Neutrophil (primary cell): ENCODE measurements around the gene CDK5RAP2.

Source experiments
- H3K27ac ChIP-seq: fragments of 200-600 bp; sonication (generic); 2 replicates; pipeline ENCODE4 v1.5.1; 2016; ENCODE audit warnings: mild to moderate bottlenecking, moderate library complexity
- H3K27me3 ChIP-seq: fragments of 200-600 bp; sonication (generic); 2 replicates; pipeline ENCODE4 v1.6.0; 2016; ENCODE audit warnings: mild to moderate bottlenecking
- H3K36me3 ChIP-seq: fragments of 200-600 bp; sonication (generic); 2 replicates; pipeline ENCODE4 v1.5.1; 2017
- H3K4me1 ChIP-seq, 2 experiments: fragments of 200-600 bp in 1 of 2; sonication (generic) in 1 of 2; 1 replicate in 1 of 2; 2 replicates in 1 of 2; pipeline versions ENCODE4 v1.5.1 to v1.6.1; 2013 to 2016; ENCODE audit warnings: low read depth in 1 of 2, low read length in 1 of 2, mild to moderate bottlenecking in 1 of 2, moderate library complexity in 1 of 2; ENCODE audit not compliant: control insufficient read depth in 1 of 2, insufficient read depth in 1 of 2
- H3K4me3 ChIP-seq, 2 experiments: fragments of 200-600 bp in 1 of 2; sonication (generic) in 1 of 2; 1 replicate in 1 of 2; 2 replicates in 1 of 2; pipeline ENCODE4 v1.5.1; 2013 to 2016; ENCODE audit warnings: low read depth in 1 of 2, low read length in 1 of 2, mild to moderate bottlenecking in 1 of 2, moderate library complexity in 1 of 2
- H3K9me3 ChIP-seq: fragments of 200-600 bp; sonication (generic); 2 replicates; pipeline ENCODE4 v1.5.1; 2016
- TF ChIP-seq, protein P1 (sequence below): fragments of 200-600 bp; sonication (generic); IDR thresholded peaks from 2 replicates; pipeline ENCODE4 v1.5.1; 2016; ENCODE audit warnings: antibody characterized with exemption

The CDK5RAP2 gene

GRCh38 chr9:120379611-120380010, 200.4 kb downstream of the CDK5RAP2 start:
- H3K4me1 ChIP-seq, result no peaks in the 10 kb centered on the region
- no peaks in the 10 kb centered on the region for H3K27me3 ChIP-seq
- H3K36me3 ChIP-seq, result no peaks in the 10 kb centered on the region
- no peak overlapping the region for H3K27ac ChIP-seq
- TF ChIP-seq, protein P1, sequence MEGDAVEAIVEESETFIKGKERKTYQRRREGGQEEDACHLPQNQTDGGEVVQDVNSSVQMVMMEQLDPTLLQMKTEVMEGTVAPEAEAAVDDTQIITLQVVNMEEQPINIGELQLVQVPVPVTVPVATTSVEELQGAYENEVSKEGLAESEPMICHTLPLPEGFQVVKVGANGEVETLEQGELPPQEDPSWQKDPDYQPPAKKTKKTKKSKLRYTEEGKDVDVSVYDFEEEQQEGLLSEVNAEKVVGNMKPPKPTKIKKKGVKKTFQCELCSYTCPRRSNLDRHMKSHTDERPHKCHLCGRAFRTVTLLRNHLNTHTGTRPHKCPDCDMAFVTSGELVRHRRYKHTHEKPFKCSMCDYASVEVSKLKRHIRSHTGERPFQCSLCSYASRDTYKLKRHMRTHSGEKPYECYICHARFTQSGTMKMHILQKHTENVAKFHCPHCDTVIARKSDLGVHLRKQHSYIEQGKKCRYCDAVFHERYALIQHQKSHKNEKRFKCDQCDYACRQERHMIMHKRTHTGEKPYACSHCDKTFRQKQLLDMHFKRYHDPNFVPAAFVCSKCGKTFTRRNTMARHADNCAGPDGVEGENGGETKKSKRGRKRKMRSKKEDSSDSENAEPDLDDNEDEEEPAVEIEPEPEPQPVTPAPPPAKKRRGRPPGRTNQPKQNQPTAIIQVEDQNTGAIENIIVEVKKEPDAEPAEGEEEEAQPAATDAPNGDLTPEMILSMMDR, result no peak
- no peak overlapping the region for H3K4me3 ChIP-seq
- no peaks in the 10 kb centered on the region for H3K9me3 ChIP-seq

- no peak overlapping the region for H3K4me3 ChIP-seq
- no peaks in the 10 kb centered on the region for H3K4me1 ChIP-seq
- TF ChIP-seq, protein P1, result no peak
- H3K27ac ChIP-seq, result no peak overlapping the region
- H3K27me3 ChIP-seq, result no peaks in the 10 kb centered on the region
- H3K36me3 ChIP-seq, result no peaks in the 10 kb centered on the region
- H3K9me3 ChIP-seq, result no peaks in the 10 kb centered on the region
Observed at GRCh38 chr9:120378680-120379079, 201.3 kb downstream of the CDK5RAP2 start.

DNA sequence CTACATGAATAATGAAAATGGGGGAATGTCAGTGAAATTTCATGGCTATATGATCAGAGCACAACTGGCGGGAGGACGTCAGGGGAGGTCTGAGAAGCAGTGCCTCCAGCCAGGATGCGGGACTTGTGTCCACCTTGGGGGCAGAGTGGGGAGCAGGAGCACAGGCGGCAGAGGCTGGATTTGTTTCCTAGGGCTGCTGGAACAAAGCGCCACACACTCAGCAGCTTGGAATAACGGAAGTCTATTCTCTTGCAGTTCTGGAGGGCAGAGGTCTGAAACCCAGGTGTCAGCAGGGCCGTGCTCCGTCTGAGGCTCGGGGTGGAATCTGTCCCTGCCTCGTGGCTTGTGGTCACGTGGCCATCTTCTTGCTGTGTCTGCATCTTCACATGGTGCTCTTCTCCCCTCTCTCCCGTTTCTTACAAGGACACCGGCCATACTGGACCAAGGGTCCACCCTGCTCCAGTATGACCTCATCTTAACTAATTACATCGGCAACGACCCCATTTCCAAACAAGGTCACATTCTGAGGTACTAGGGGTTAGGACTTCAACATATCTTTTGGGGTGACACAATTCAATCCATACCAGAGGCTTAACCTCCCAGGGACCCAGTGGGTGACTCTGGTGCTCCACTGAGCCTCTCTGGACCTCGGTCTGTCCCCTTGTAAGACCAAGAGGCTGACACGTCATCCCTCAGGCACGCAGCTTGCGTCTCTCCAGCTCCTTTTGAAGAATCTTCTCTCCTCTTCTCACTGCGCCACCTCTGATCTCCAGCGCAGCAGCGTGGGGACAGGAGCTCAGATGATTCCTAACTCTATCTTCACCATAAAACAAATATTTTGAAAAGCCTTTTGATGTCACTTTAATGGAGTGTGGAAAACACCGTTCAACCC, 202.5 kb downstream of the CDK5RAP2 start:
- TF ChIP-seq, protein P1, result no peak
- H3K27ac ChIP-seq, result no peak overlapping the region
- no peaks in the 10 kb centered on the region for H3K9me3 ChIP-seq
- H3K27me3 ChIP-seq, result no peaks in the 10 kb centered on the region
- H3K4me1 ChIP-seq, result no peaks in the 10 kb centered on the region
- no peak overlapping the region for H3K4me3 ChIP-seq
- no peaks in the 10 kb centered on the region for H3K36me3 ChIP-seq

- Histone ChIP-seq H3K4me1 (no peaks in the 10 kb centered on the region), H3K4me3 (no peak overlapping the region), H3K36me3 (no peaks in the 10 kb centered on the region), H3K27ac (no peak overlapping the region), H3K9me3 (no peaks in the 10 kb centered on the region), H3K27me3 (no peaks in the 10 kb centered on the region)
- TF ChIP-seq, protein P1, result no peak
Observed at GRCh38 chr9:120376101-120376500, 203.9 kb downstream of the CDK5RAP2 start.

- no peak overlapping the region for H3K4me3 ChIP-seq
- no peaks in the 10 kb centered on the region for H3K9me3 ChIP-seq
- no peaks in the 10 kb centered on the region for H3K4me1 ChIP-seq
- no peak overlapping the region for H3K27ac ChIP-seq
- TF ChIP-seq, protein P1, result no peak
- no peaks in the 10 kb centered on the region for H3K36me3 ChIP-seq
- no peaks in the 10 kb centered on the region for H3K27me3 ChIP-seq
Observed at GRCh38 chr9:120375316-120375715, 204.7 kb downstream of the CDK5RAP2 start.
